SIG-M5 (cell line): ENCODE results near the gene OR4C15.

ENCODE experiments used
- DNase-seq: peaks from one replicate; lab custom pipeline; 2025; lab: John Stamatoyannopoulos, UW

Gene OR4C15

GRCh38 chr11:55554169-55554568 is at the start of gene OR4C15:
OR4C15 (plus strand) TSS chr11:55554469; CDS start chr11:55554469, 0 bp downstream.
- no peak for DNase-seq

- no peak for DNase-seq
Measured at GRCh38 chr11:55571828-55572227, 17.6 kb downstream of the OR4C15 start, which contains the start of gene OR4C16. OR4C16 (plus strand) TSS chr11:55572128; CDS start chr11:55572128, 0 bp downstream.

GRCh38 chr11:55572548-55572947 is 18.3 kb downstream of the OR4C15 start:
- DNase-seq = no peak
